ENCODE data around the gene TMEM203.

DNA sequence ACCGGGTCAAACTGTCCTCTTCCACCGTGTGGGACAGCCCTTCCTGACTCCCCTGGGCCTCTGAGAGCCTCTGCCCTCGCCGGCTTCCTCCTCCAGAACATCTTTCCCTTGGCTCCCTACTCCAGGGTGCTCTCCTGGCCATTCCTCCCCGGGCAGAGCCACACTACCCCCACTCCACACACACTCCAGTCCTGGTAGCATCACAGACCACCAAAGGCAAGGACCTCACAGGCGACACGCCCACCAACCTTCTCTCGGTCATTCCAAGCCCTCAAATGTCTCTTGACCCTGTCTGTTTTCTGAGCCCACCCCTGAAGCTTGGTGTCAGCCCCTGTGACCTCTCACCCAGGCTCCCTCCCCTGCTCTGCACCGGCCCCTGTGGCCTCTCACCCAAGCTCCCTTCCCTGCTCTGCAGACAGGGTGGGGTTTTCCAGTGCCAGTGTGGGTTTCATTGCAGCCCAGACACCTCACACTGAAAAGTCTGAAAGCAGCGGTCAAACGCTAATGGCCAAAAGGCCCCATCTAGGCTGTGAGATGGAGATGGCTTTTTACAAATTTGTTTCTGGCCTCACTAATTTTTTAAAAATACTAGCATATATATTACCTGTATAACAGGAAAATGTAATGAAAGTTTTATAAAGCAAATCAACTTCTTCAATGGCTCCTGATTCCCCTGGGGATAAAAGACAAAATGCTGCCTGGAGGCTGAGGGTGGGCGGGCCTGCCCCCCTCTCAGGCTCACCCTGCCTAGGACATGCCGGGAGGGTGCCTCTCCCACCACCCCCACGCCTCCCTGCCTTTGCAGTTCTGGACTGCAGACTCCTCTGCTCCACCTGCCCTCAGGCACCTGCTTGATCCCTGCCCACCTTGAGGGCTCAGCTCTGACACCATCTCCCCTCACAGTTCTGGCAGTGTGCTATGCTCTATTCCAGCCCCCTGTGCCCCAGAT is 46.1 kb downstream of the TMEM203 start:
- TF ChIP-seq, protein P1, sequence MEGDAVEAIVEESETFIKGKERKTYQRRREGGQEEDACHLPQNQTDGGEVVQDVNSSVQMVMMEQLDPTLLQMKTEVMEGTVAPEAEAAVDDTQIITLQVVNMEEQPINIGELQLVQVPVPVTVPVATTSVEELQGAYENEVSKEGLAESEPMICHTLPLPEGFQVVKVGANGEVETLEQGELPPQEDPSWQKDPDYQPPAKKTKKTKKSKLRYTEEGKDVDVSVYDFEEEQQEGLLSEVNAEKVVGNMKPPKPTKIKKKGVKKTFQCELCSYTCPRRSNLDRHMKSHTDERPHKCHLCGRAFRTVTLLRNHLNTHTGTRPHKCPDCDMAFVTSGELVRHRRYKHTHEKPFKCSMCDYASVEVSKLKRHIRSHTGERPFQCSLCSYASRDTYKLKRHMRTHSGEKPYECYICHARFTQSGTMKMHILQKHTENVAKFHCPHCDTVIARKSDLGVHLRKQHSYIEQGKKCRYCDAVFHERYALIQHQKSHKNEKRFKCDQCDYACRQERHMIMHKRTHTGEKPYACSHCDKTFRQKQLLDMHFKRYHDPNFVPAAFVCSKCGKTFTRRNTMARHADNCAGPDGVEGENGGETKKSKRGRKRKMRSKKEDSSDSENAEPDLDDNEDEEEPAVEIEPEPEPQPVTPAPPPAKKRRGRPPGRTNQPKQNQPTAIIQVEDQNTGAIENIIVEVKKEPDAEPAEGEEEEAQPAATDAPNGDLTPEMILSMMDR (IDR thresholded peaks at IDR 0.05), result no peak
- TF ChIP-seq POLR2A (IDR thresholded peaks at IDR 0.05; ENCODE audit: low read depth), result no peak

Measured in esophagus muscularis mucosa (tissue), 3 donors.